ENCODE data around the gene INTU. TPM values are rescaled to one million over a fixed set of nuclear protein-coding genes. Genes with fewer than 3 reads are reported as not detected.
"Not testable (repeated sequence)": the region's sequence is repeated elsewhere in the genome, so short reads cannot be mapped to it uniquely, and the experiment has no call there.

The INTU gene
- total and polyA plus RNA-seq, 4 donors, result 2.5 to 37.0 (median 6.6) TPM

DNA sequence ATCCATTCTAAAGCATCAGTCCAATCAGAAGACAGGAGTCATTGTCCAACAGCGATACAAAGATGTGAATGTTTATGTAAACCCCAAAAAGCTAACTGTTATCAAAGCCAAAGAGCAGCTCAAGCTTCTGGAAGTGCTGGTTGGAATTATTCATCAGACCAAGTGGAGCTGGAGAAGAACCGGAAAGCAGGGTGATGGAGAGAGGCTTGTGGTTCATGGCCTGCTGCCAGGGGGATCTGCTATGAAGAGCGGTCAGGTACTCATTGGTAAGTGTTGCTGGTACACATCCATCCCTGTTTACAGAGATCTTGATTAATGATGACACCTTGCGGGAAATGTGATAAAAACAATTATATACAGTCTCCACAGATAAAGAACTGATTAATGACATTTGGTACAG, 11.0 kb downstream of the INTU start:
- Histone ChIP-seq H3K36me3 (ENCODE audit: control insufficient read depth in 4 of 4, insufficient read depth in 4 of 4, low read length in 4 of 4) (peaks cover 1 to 12% (median 9%) of the 10 kb centered on the region in 4 donors), H3K27me3 (ENCODE audit: control insufficient read depth in 3 of 3, insufficient read depth in 3 of 3, low read length in 2 of 3) (no peaks in the 10 kb centered on the region), H3K4me3 (no peak overlapping the region), H3K9ac (ENCODE audit: insufficient read depth in 1 of 2, low read length in 2 of 2) (no peak overlapping the region), H3K4me1 (ENCODE audit: control insufficient read depth in 5 of 5, insufficient read depth in 5 of 5, low read length in 5 of 5) (peaks cover 0 to 2% (median 0%) of the 10 kb centered on the region in 5 donors), H3K27ac (ENCODE audit: low read depth in 1 of 2, low read length in 1 of 2) (no peak overlapping the region), H3K9me3 (ENCODE audit: control insufficient read depth in 4 of 4, insufficient read depth in 3 of 4, low read length in 3 of 4) (peaks cover 0 to 2% (median 0%) of the 10 kb centered on the region in 4 donors)
- WGBS, 2 donors, result 81 to 93% methylated on average over 4 of the region's 4 CpGs
- ATAC-seq (ENCODE audit: insufficient read depth, low FRiP score) (no peak), DNase-seq (no peak)
- TF ChIP-seq CTCF (IDR thresholded peaks at IDR 0.05; ENCODE audit: control extremely low read depth, extremely low read depth), result no peak

DNA sequence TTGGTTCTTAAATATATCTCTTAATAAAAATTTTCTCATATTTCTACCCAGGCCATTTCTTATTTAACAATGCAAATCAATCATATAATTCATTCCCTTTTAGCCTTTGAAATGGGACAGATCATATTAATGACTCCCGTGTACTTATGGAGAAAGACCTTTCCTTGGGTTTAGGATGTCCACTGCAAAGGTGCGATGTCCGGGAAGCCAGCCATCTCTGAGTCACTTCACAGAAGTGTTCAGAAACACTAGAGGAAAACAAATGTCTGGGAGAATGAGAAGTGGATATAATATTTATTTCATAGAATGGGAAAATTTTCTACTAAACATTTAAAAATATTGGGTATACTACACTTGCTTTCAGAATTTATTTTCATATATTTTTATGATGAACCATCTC, 15.3 kb downstream of the INTU start:
- Histone ChIP-seq H3K36me3 (ENCODE audit: control insufficient read depth in 4 of 4, insufficient read depth in 4 of 4, low read length in 4 of 4) (peaks cover 1 to 14% (median 9%) of the 10 kb centered on the region in 4 donors), H3K27me3 (ENCODE audit: control insufficient read depth in 3 of 3, insufficient read depth in 3 of 3, low read length in 2 of 3) (no peaks in the 10 kb centered on the region), H3K4me1 (ENCODE audit: control insufficient read depth in 5 of 5, insufficient read depth in 5 of 5, low read length in 5 of 5) (no peaks in the 10 kb centered on the region), H3K27ac (ENCODE audit: low read depth in 1 of 2, low read length in 1 of 2) (no peak overlapping the region), H3K9me3 (ENCODE audit: control insufficient read depth in 4 of 4, insufficient read depth in 3 of 4, low read length in 3 of 4) (peaks cover 0 to 2% (median 0%) of the 10 kb centered on the region in 4 donors), H3K4me3 (no peak overlapping the region), H3K9ac (ENCODE audit: insufficient read depth in 1 of 2, low read length in 2 of 2) (no peak overlapping the region)
- ATAC-seq (ENCODE audit: insufficient read depth, low FRiP score) (no peak), DNase-seq (peak in 2 of 3 donors; percentile 28 to 32)
- no peak for TF ChIP-seq CTCF (IDR thresholded peaks at IDR 0.05; ENCODE audit: control extremely low read depth, extremely low read depth)
- WGBS, 2 donors, result 80 to 82% methylated on average over 3 of the region's 3 CpGs

- H3K9ac ChIP-seq (ENCODE audit: insufficient read depth in 1 of 2, low read length in 2 of 2); DNase-seq: not testable (repeated sequence)
Observed at GRCh38 chr4:127655590-127655989, 22.8 kb downstream of the INTU start.

GRCh38 chr4:127656047-127656680, 23.4 kb downstream of the INTU start:
- 91 to 93% methylated on average over 9 of the region's 9 CpGs for WGBS, 2 donors
- H3K36me3 ChIP-seq (ENCODE audit: control insufficient read depth in 4 of 4, insufficient read depth in 4 of 4, low read length in 4 of 4), result peaks cover 0 to 3% (median 2%) of the 10 kb centered on the region in 4 donors
- no peak overlapping the region for H3K27ac ChIP-seq (ENCODE audit: low read depth in 1 of 2, low read length in 1 of 2)
- no peaks in the 10 kb centered on the region for H3K4me1 ChIP-seq (ENCODE audit: control insufficient read depth in 5 of 5, insufficient read depth in 5 of 5, low read length in 5 of 5)
- no peak for ATAC-seq (ENCODE audit: insufficient read depth, low FRiP score)
- no peak for DNase-seq
- H3K9ac ChIP-seq (ENCODE audit: insufficient read depth in 1 of 2, low read length in 2 of 2), result no peak overlapping the region
- H3K9me3 ChIP-seq (ENCODE audit: control insufficient read depth in 4 of 4, insufficient read depth in 3 of 4, low read length in 3 of 4), result no peaks in the 10 kb centered on the region
- TF ChIP-seq CTCF (IDR thresholded peaks at IDR 0.05; ENCODE audit: control extremely low read depth, extremely low read depth), result no peak
- no peak overlapping the region for H3K4me3 ChIP-seq
- H3K27me3 ChIP-seq (ENCODE audit: control insufficient read depth in 3 of 3, insufficient read depth in 3 of 3, low read length in 2 of 3), result no peaks in the 10 kb centered on the region

More at GRCh38 chr4:127655590-127655989, 22.8 kb downstream of the INTU start:
- not testable (repeated sequence) for H3K27ac ChIP-seq (ENCODE audit: low read depth in 1 of 2, low read length in 1 of 2); H3K36me3 ChIP-seq (ENCODE audit: control insufficient read depth in 4 of 4, insufficient read depth in 4 of 4, low read length in 4 of 4); ATAC-seq (ENCODE audit: insufficient read depth, low FRiP score); H3K4me1 ChIP-seq (ENCODE audit: control insufficient read depth in 5 of 5, insufficient read depth in 5 of 5, low read length in 5 of 5); H3K9me3 ChIP-seq (ENCODE audit: control insufficient read depth in 4 of 4, insufficient read depth in 3 of 4, low read length in 3 of 4); H3K4me3 ChIP-seq; H3K27me3 ChIP-seq (ENCODE audit: control insufficient read depth in 3 of 3, insufficient read depth in 3 of 3, low read length in 2 of 3)
- 93 to 96% methylated on average over 3 of the region's 17 CpGs for WGBS, 2 donors

Measured in lung (tissue), 12 donors.